Measurements from ENCODE around the gene FAM83C.
"Not testable (repeated sequence)": the region's sequence is repeated elsewhere in the genome, so short reads cannot be mapped to it uniquely, and the experiment has no call there.

FAM83C gene

GRCh38 chr20:35262731-35263531 is 29.3 kb downstream of the FAM83C start:
- not testable (repeated sequence) for DNase-seq

- not testable (repeated sequence) for DNase-seq
Observed at GRCh38 chr20:35262321-35262720, 29.9 kb downstream of the FAM83C start.

- no peak for DNase-seq
Observed at GRCh38 chr20:35260426-35260825, 31.8 kb downstream of the FAM83C start.

- DNase-seq = no peak
Observed at GRCh38 chr20:35257175-35257909, 34.9 kb downstream of the FAM83C start.

- DNase-seq = no peak
Observed at GRCh38 chr20:35254448-35254999, 37.7 kb downstream of the FAM83C start.

- no peak for DNase-seq
Observed at GRCh38 chr20:35253010-35253409, 39.2 kb downstream of the FAM83C start.

- DNase-seq = not testable (repeated sequence)
Observed at GRCh38 chr20:35252598-35252997, 39.6 kb downstream of the FAM83C start.

GRCh38 chr20:35252037-35252461 is 40.2 kb downstream of the FAM83C start:
- DNase-seq = no peak

GRCh38 chr20:35251613-35251940 is 40.6 kb downstream of the FAM83C start:
- no peak for DNase-seq

GRCh38 chr20:35248641-35249475 is 43.4 kb downstream of the FAM83C start:
- no peak for DNase-seq

GRCh38 chr20:35246723-35247122 is 45.5 kb downstream of the FAM83C start:
- no peak for DNase-seq

GRCh38 chr20:35243986-35244385 is 48.2 kb downstream of the FAM83C start:
- no peak for DNase-seq

GRCh38 chr20:35243317-35243716 is 48.9 kb downstream of the FAM83C start:
- no peak for DNase-seq

- no peak for DNase-seq
Observed at GRCh38 chr20:35240811-35241293, 51.4 kb downstream of the FAM83C start.

GRCh38 chr20:35240083-35240810 is 52.0 kb downstream of the FAM83C start:
- DNase-seq = no peak

- no peak for DNase-seq
Observed at GRCh38 chr20:35238735-35239134, 53.5 kb downstream of the FAM83C start.

GRCh38 chr20:35238170-35238569 is 54.1 kb downstream of the FAM83C start:
- no peak for DNase-seq

GRCh38 chr20:35237486-35237885 is 54.7 kb downstream of the FAM83C start:
- DNase-seq = no peak

- no peak for DNase-seq
Observed at GRCh38 chr20:35235881-35236280, 56.3 kb downstream of the FAM83C start.

Data from activated CD4-positive, alpha-beta T cell treated with anti-CD3 and anti-CD28 coated beads for 1 hour (primary cell).